Hypothalamus (tissue), 51 donors: ENCODE data around the gene ANXA8.

Experiments
- DNase-seq, 51 donors: peaks; one replicate each; lab custom pipeline; 2025; lab: John Stamatoyannopoulos, UW

Gene ANXA8

GRCh38 chr10:47449102-47449978 lies 34.6 kb downstream of the ANXA8 start:
- peak in 8 of 51 donors; percentile 19 to 42 (median 27) for DNase-seq

- DNase-seq, result no peak
These were observed 36.2 kb downstream of the ANXA8 start for GRCh38 chr10:47447705-47448104.

- no peak for DNase-seq
These were observed 36.7 kb downstream of the ANXA8 start for GRCh38 chr10:47447209-47447608.

GRCh38 chr10:47445720-47446119 lies 38.2 kb downstream of the ANXA8 start:
- DNase-seq, result no peak

- no peak for DNase-seq
These were observed 39.9 kb downstream of the ANXA8 start for GRCh38 chr10:47444047-47444446.

- DNase-seq, result no peak
These were observed 40.8 kb downstream of the ANXA8 start for GRCh38 chr10:47443145-47443544.

- DNase-seq, result no peak
These were observed 41.6 kb downstream of the ANXA8 start for GRCh38 chr10:47442351-47442750.

- DNase-seq, result no peak
These were observed 42.0 kb downstream of the ANXA8 start for GRCh38 chr10:47441938-47442337.

- no peak for DNase-seq
These were observed 43.7 kb downstream of the ANXA8 start for GRCh38 chr10:47440207-47440606.

- peak in 2 of 51 donors; percentile 7 to 15 for DNase-seq
These were observed 44.9 kb downstream of the ANXA8 start for GRCh38 chr10:47438857-47439474.

GRCh38 chr10:47435081-47435480 lies 48.8 kb downstream of the ANXA8 start:
- DNase-seq, result no peak

- DNase-seq, result no peak
These were observed 58.0 kb downstream of the ANXA8 start for GRCh38 chr10:47425813-47426419.

- no peak for DNase-seq
These were observed 59.7 kb downstream of the ANXA8 start for GRCh38 chr10:47424231-47424630.

GRCh38 chr10:47423476-47423875 lies 60.4 kb downstream of the ANXA8 start:
- DNase-seq, result no peak

GRCh38 chr10:47421057-47421952 lies 62.6 kb downstream of the ANXA8 start:
- DNase-seq, result no peak

GRCh38 chr10:47420305-47421056 lies 63.4 kb downstream of the ANXA8 start:
- no peak for DNase-seq

- DNase-seq, result no peak
These were observed 64.5 kb downstream of the ANXA8 start for GRCh38 chr10:47419421-47419820.

GRCh38 chr10:47418966-47419365 lies 64.9 kb downstream of the ANXA8 start:
- DNase-seq, result no peak

- DNase-seq, result no peak
These were observed 65.6 kb downstream of the ANXA8 start for GRCh38 chr10:47418321-47418720.
